GM18861 (cell line): ENCODE results near the gene TBC1D21.
"Not testable (repeated sequence)": the region's sequence is repeated elsewhere in the genome, so short reads cannot be mapped to it uniquely, and the experiment has no call there.

Experiments
- ATAC-seq: cut with Tn5 transposase; IDR thresholded peaks from one replicate; pipeline ENCODE4 v1.9.1; 2021; ENCODE audit not compliant: unreplicated experiment

Gene TBC1D21

DNA sequence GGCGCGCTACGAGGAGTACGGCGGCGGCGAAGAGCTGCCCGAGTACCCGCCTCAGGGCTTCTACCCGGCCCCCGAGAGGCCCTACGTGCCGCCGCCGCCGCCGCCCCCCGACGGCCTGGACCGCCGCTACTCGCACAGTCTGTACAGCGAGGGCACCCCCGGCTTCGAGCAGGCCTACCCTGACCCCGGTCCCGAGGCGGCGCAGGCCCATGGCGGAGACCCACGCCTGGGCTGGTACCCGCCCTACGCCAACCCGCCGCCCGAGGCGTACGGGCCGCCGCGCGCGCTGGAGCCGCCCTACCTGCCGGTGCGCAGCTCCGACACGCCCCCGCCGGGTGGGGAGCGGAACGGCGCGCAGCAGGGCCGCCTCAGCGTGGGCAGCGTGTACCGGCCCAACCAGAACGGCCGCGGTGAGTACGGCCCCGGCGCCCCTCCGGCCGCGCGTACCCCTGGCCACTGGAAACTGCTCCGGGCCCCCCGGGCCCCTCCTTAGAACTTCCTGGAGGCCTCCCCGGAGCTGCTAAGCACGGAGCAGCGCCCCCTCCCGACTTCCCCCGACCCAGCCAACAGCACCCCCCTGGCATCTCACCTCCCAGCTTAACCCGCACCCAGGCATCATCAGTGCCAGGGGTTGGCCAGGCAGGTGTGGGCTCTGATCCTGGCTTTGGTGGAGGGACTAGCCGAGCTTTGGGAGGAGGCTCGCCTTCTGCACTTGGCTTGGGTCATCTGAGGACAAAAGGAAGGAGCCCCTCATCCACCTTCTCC is 54.3 kb downstream of the TBC1D21 start:
- no peak for ATAC-seq

DNA sequence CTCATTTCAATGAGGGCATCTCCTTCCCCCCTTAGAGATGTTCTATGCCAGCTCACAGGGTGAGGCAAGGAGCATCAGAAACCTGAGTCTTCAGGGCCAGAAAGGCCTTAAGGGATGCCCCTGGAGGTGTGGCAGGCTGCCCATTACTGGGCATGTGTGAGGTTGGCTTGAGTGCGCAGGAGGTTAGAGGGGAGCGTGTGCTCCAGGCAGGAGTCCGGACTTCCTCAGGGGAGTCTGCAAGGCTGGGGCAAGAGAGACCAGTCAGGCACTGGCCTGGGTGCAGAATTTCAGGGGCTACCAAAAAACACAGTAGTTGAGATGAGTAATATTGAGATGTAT is 54.8 kb downstream of the TBC1D21 start:
- ATAC-seq, result no peak

DNA sequence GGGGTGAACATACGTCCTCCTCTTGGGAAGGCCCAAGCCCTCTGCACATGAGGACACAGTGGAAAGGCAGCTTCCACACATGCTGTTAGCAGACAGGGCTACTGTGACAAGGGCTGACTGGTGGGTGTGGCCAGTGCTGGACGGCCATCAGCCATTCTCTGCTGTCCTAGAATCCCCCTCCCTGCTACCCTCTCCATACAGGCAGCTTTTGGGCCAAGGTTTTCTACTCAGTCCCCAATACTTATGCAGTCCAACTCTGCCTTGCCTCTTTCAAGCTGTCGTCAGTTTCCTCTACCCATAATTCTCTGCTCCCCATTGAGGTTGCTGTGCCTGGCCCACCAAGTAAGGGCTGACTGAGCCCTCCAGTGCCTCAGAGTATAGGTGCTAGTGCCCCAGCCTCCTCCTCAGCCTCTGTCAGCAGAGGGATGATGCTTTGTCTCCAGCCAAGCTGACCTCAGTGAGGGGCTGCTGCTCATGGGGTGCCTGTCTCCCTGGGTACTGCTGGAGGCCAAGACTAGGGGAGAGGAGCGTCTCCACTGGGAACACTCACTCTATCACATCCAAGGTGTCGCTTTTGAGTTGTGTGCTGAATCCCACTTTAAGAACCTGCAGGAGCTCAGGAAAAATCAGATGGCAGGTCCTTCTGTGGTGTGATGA is 55.7 kb downstream of the TBC1D21 start:
- no peak for ATAC-seq

DNA sequence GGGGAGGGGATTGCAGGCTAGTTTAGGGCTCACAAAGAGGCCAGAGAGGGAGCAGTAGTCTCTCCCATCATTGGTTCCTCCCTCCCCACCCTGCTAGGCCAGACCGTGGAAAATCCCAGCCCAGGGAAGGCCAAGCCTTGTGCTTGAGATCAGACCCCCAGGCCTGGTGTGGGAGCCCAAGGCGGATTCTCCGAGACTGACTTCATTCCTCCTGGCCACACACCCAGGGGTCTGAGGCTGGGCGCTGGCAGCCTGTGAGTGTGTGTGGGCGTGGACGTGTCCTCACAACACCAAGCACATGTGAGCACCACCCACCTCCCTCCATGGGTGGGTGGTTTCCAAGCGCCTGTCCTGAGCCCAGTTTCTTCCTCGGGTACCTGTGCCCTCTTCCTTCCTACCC is 57.0 kb downstream of the TBC1D21 start:
- no peak for ATAC-seq

- no peak for ATAC-seq
Observed at GRCh38 chr15:73930790-73931281, 57.5 kb downstream of the TBC1D21 start.

GRCh38 chr15:73931441-73931840 is 58.1 kb downstream of the TBC1D21 start:
- ATAC-seq, result no peak

GRCh38 chr15:73932381-73933191 is 59.2 kb downstream of the TBC1D21 start:
- ATAC-seq, result no peak

- no peak for ATAC-seq
Observed at GRCh38 chr15:73934281-73934680, 60.9 kb downstream of the TBC1D21 start.

- no peak for ATAC-seq
Observed at GRCh38 chr15:73935547-73935946, 62.2 kb downstream of the TBC1D21 start.

- no peak for ATAC-seq
Observed at GRCh38 chr15:73936181-73936580, 62.8 kb downstream of the TBC1D21 start.

DNA sequence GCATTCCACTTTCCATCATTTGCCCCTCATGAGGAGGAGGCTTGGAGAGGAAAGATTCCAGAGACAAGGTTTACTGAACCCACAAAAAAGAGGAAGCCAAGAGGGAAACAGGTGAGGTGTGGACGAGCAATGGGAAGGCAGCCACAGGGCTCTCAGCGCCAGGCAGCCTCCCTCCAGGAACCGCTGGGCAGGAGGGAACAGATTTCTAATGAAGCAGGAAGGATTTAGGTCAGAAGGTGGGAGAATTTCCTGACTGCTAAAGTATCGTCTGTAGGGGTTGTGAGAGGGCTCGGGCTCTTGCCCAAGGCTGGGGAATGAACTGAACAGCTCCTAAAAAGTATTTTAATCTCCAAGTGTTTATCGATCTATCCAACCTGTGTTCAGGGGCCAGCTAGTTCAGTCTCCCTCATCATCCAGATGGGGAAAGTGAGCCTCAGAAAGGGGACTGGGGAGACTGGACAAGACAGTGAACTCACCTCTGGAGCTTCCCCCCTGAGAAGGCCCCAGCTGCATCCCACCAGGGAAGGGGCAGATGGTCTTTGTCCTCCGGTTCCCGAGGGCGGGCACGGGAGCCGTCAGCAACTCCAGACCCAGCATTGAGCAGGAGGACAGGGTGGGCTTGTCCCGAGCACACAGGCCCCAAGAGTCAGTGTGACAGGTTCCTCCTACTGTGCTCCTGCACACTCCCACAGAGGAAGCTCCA is 63.4 kb downstream of the TBC1D21 start:
- ATAC-seq, result no peak

- ATAC-seq, result no peak
Observed at GRCh38 chr15:73937296-73937695, 63.9 kb downstream of the TBC1D21 start.

- no peak for ATAC-seq
Observed at GRCh38 chr15:73937726-73938125, 64.4 kb downstream of the TBC1D21 start.

DNA sequence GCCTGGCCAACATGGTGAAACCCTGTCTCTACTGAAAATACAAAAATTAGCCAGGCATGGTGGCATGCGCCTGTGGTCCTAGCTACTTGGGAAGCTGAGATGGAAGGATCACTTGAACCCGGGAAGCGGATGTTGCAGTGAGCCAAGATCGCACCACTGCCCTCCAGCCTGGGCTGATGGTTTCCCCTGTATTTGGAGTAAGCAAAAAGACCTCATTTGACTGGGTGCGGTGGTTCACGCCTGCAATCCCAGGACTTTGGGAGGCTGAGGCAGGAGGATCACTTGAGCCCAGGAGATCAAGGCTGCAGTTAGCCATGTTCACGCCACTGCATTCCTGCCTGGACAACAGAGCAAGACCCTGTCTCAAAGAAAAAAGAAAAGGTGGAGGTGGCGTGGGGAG is 65.2 kb downstream of the TBC1D21 start:
- ATAC-seq, result not testable (repeated sequence)
